ENCODE data around the gene OCA2.
"Not testable (repeated sequence)": the region's sequence is repeated elsewhere in the genome, so short reads cannot be mapped to it uniquely, and the experiment has no call there.

Gene OCA2

GRCh38 chr15:28121577-28121976 is 22.5 kb upstream of the OCA2 start:
- DNase-seq, result not testable (repeated sequence)

- no peak for DNase-seq
These were observed 21.2 kb upstream of the OCA2 start for GRCh38 chr15:28120359-28120640.

GRCh38 chr15:28118531-28118930 is 19.4 kb upstream of the OCA2 start:
- no peak for DNase-seq

- DNase-seq, result no peak
These were observed 19.0 kb upstream of the OCA2 start for GRCh38 chr15:28118083-28118482.

GRCh38 chr15:28117432-28117990 is 18.4 kb upstream of the OCA2 start:
- DNase-seq, result no peak

GRCh38 chr15:28116521-28117431 is 17.7 kb upstream of the OCA2 start:
- DNase-seq, result no peak

- DNase-seq, result no peak
These were observed 16.8 kb upstream of the OCA2 start for GRCh38 chr15:28115871-28116270.

- DNase-seq, result no peak
These were observed 15.9 kb upstream of the OCA2 start for GRCh38 chr15:28114721-28115622.

- no peak for DNase-seq
These were observed 15.0 kb upstream of the OCA2 start for GRCh38 chr15:28114114-28114455.

- peak in 5 of 58 donors; percentile 23 to 50 (median 43) for DNase-seq
These were observed 14.4 kb upstream of the OCA2 start for GRCh38 chr15:28113394-28114113.

GRCh38 chr15:28112962-28113361 is 13.8 kb upstream of the OCA2 start:
- DNase-seq, result no peak

- no peak for DNase-seq
These were observed 13.1 kb upstream of the OCA2 start for GRCh38 chr15:28112101-28112760.

GRCh38 chr15:28111543-28111942 is 12.4 kb upstream of the OCA2 start:
- no peak for DNase-seq

- no peak for DNase-seq
These were observed 11.4 kb upstream of the OCA2 start for GRCh38 chr15:28110481-28110881.

- no peak for DNase-seq
These were observed 10.7 kb upstream of the OCA2 start for GRCh38 chr15:28109626-28110455.

GRCh38 chr15:28107904-28108275 is 8.8 kb upstream of the OCA2 start:
- no peak for DNase-seq

- no peak for DNase-seq
These were observed 8.2 kb upstream of the OCA2 start for GRCh38 chr15:28107111-28107903.

- no peak for DNase-seq
These were observed 7.4 kb upstream of the OCA2 start for GRCh38 chr15:28106294-28107110.
